Choroid plexus epithelial cell (primary cell): Measurements from ENCODE around the gene GABRB2.
"Not testable (repeated sequence)": the region's sequence is repeated elsewhere in the genome, so short reads cannot be mapped to it uniquely, and the experiment has no call there.

Source experiments
- DNase-seq: peaks from one replicate; pipeline ENCODE4 v3.0.0-alpha.2; 2010; ENCODE audit warnings: low read depth
- H3K4me3 ChIP-seq: 2 replicates; pipeline ENCODE4 v1.5.1; 2011; ENCODE audit warnings: low read depth, mild to moderate bottlenecking, control low read depth, low read length, moderate library complexity
- CTCF ChIP-seq: conservative IDR thresholded peaks from 2 replicates; pipeline ENCODE4 v1.5.1; 2011; ENCODE audit warnings: low read depth, mild to moderate bottlenecking, control low read depth, inconsistent platforms, low read length, moderate library complexity

GABRB2 gene

DNA sequence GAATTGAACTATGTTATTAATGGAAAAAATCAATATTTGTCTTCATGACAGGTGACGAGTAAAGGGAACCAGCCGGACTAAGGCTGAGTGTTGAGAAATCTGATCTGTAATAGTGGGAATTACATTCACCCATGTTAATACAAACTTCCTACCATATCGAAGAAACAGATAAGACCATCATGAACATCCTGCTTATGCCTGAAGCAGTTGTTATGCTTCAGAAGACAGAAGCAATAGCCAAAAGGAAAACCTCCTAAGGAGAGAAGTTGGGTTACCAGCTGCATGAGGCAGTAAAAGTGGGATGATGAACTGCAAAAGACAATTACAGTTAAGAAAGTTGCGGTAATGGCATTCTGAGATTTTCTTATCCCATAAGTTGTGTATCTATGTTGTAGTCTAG, 281.5 kb downstream of the GABRB2 start:
- DNase-seq = no peak
- TF ChIP-seq CTCF = no peak
- no peak overlapping the region for H3K4me3 ChIP-seq

DNA sequence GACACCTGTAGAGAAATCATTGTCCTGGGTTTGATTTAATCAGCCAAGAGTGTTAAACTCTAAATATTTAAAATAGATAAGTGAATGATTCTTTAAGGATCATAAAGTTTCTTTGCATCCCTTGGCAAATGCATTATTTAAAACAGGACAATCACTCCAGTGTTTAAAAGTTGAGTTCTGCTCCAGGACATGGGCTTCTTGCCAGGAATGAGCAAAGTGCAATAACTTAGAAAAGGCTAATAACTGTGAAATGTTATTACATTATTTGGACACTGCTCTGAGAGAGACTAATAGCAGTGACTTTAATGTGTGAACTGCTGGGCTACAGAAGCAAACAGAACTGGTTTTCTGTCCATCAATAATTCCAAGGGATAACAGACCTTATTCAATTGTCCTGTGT, 283.3 kb downstream of the GABRB2 start:
- no peak for TF ChIP-seq CTCF
- DNase-seq = no peak
- no peak overlapping the region for H3K4me3 ChIP-seq

DNA sequence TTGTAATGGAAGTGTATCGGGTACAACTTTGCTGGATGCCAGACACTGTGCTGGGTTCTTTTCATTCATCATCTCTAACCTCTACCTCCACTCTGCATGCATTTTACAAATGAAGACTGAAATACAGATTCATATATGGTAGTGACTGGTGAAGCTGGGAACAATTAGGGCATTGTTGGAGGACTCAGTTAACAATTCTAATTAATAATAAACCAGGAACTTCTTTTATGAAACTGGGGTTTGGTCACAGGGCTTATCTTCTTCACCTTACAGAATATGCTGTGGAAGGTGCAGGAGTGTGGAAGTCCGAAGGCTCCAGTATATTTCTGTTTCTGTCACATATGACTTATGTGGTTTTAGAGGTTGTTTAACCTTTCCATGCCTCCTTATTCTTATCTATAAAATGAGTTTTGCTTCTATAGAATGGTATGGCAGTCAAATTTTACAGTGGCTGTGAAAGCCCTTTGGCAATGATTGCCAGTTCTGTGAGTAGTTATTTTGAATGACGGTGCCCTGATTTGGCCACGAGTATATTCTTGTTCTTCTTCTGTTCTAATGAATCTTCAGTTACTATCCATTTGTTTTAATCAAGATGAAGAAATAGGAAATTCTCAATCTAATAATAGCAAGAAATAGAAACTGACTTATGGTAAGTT, 284.7 kb downstream of the GABRB2 start:
- H3K4me3 ChIP-seq = no peak overlapping the region
- TF ChIP-seq CTCF = no peak
- DNase-seq = no peak

- TF ChIP-seq CTCF = no peak
- no peak for DNase-seq
- no peak overlapping the region for H3K4me3 ChIP-seq
These were observed 288.1 kb downstream of the GABRB2 start for GRCh38 chr5:161258438-161258837.

DNA sequence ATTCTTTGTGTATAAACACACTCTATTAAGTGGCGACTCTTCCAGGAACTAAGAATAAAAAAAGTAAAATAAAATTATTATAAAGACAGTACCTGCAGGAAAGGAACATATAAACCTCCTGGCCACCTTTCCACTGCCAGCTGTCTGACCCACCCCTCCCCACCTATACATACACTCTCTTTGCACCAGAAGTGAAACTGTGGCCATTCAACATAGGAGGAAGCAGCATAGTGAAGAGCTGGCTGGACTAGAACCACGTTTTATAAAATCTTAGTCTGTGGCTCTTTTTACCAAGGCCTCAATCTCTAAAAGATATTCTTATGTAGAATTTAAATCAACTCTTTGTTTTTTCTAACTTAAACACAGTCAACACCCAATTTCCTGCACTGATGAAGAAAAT, 289.6 kb downstream of the GABRB2 start:
- no peak overlapping the region for H3K4me3 ChIP-seq
- no peak for DNase-seq
- TF ChIP-seq CTCF = no peak

DNA sequence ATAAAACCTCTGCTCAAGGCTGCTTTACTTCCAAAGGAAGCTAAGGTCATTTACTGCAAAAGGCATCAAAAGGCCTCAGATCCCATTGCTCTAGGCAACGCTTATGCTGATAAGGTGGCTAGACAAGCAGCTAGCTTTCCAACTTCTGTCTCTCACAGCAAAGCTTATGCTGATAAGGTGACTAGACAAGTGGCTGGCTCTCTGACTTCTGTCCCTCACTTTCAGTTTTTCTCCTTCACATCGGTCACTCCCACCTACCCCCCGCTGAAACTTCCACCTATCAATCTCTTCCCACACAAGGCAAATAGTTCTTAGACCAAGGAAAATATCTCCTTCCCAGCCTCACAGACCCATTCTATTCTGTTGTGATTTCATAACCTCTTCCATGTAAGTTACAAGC, 293.6 kb downstream of the GABRB2 start:
- not testable (repeated sequence) for H3K4me3 ChIP-seq, DNase-seq

DNA sequence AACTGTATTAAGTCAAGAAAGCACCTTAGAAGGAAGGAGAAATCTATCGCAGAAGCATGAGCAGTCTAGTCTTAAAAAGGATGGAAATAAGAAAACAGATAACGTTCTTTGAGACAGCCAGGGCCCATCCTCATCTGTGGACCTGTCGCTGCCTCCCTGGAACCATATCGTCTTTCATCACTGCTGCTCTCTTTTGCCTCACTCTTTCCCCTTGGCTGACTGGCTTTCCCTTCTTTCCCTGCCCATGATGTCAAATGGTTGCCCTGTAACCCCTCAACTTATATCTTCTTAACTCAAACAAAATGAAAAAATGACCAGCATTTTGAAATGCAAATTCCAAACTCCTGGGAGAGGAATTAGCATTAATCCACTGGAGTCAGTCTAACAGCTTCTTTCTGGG, 299.8 kb downstream of the GABRB2 start:
- TF ChIP-seq CTCF = no peak
- DNase-seq = no peak
- no peak overlapping the region for H3K4me3 ChIP-seq

GRCh38 chr5:161245846-161246245, 300.7 kb downstream of the GABRB2 start:
- not testable (repeated sequence) for DNase-seq, H3K4me3 ChIP-seq
